Mammary epithelial cell (primary cell): Measurements from ENCODE around the gene FAM13A.

Experiments
- CTCF ChIP-seq, 2 donors: IDR thresholded peaks in 1 of 2; conservative IDR thresholded peaks in 1 of 2; 2 replicates each; pipeline ENCODE4 v1.5.1; 2011 to 2012; ENCODE audit warnings: inconsistent platforms in 2 of 2, low read length in 2 of 2, mild to moderate bottlenecking in 2 of 2, control low read depth in 1 of 2, low read depth in 1 of 2; ENCODE audit not compliant: insufficient read depth in 1 of 2; ENCODE audit errors: extremely low read depth in 1 of 2
- EZH2 ChIP-seq: IDR thresholded peaks from 2 replicates; pipeline ENCODE4 v1.6.1; 2012; ENCODE audit warnings: low read length, inconsistent platforms, borderline replicate concordance

- no peak for TF ChIP-seq CTCF (conservative IDR thresholded peaks at IDR 0.05 in 1 of 2, IDR thresholded peaks at IDR 0.05 in 1 of 2; ENCODE audit: extremely low read depth in 1 of 2, insufficient read depth in 1 of 2, low read depth in 1 of 2, low read length in 2 of 2)
- TF ChIP-seq EZH2: no peak
Observed at GRCh38 chr4:88819818-88820697, 236.9 kb downstream of the FAM13A start.
